BE2C (cell line): ENCODE results near the gene VPS8.

Experiments
- DNase-seq: peaks from one replicate; pipeline ENCODE4 v3.0.0-alpha.2; 2020
- H3K27me3 ChIP-seq: fragments of 250-450 bp; sonication (Bioruptor Pico); 2 replicates; pipeline ENCODE4 v1.5.1; 2020; ENCODE audit warnings: mild to moderate bottlenecking
- H3K36me3 ChIP-seq: fragments of 250-450 bp; sonication (Bioruptor Pico); 2 replicates; pipeline ENCODE4 v1.5.1; 2020; ENCODE audit warnings: mild to moderate bottlenecking
- H3K4me1 ChIP-seq: fragments of 250-450 bp; sonication (Bioruptor Pico); 2 replicates; pipeline ENCODE4 v1.5.1; 2020
- H3K4me3 ChIP-seq: 2 replicates; pipeline ENCODE4 v1.5.1; 2011; ENCODE audit warnings: low read depth, low read length
- H3K9me3 ChIP-seq: fragments of 250-450 bp; sonication (Bioruptor Pico); 2 replicates; pipeline ENCODE4 v1.5.1; 2020
- CTCF ChIP-seq: IDR thresholded peaks from 2 replicates; pipeline ENCODE4 v1.5.1; 2012; ENCODE audit warnings: mild to moderate bottlenecking, low read depth, low read length

The VPS8 gene

GRCh38 chr3:184800349-184800930 lies 11.5 kb upstream of the VPS8 start:
- Histone ChIP-seq H3K4me1 (no peaks in the 10 kb centered on the region; the same call in 1 of the 2 replicates), H3K27me3 (no peaks in the 10 kb centered on the region), H3K4me3 (no peak overlapping the region), H3K9me3 (no peaks in the 10 kb centered on the region), H3K36me3 (no peaks in the 10 kb centered on the region)
- DNase-seq = no peak
- TF ChIP-seq CTCF = no peak

- no peak for DNase-seq
These were observed 10.7 kb upstream of the VPS8 start for GRCh38 chr3:184801241-184801785.

GRCh38 chr3:184802150-184802549 lies 9.8 kb upstream of the VPS8 start:
- Histone ChIP-seq H3K36me3 (no peaks in the 10 kb centered on the region), H3K4me3 (no peak overlapping the region), H3K27me3 (no peaks in the 10 kb centered on the region), H3K9me3 (no peaks in the 10 kb centered on the region), H3K4me1 (peaks cover 3% of the 10 kb centered on the region; the same call in 1 of the 2 replicates)
- DNase-seq = no peak
- TF ChIP-seq CTCF = no peak

More at GRCh38 chr3:184801241-184801785, 10.7 kb upstream of the VPS8 start:
- Histone ChIP-seq H3K27me3 (no peaks in the 10 kb centered on the region), H3K4me1 (peaks cover 3% of the 10 kb centered on the region; the same call in 1 of the 2 replicates), H3K4me3 (no peak overlapping the region), H3K9me3 (no peaks in the 10 kb centered on the region), H3K36me3 (no peaks in the 10 kb centered on the region)
- no peak for TF ChIP-seq CTCF

- Histone ChIP-seq H3K27me3 (no peaks in the 10 kb centered on the region), H3K4me1 (peaks cover 3% of the 10 kb centered on the region; the same call in 1 of the 2 replicates), H3K36me3 (no peaks in the 10 kb centered on the region), H3K9me3 (no peaks in the 10 kb centered on the region), H3K4me3 (no peak overlapping the region)
- DNase-seq = no peak
- TF ChIP-seq CTCF = no peak
These were observed 7.2 kb upstream of the VPS8 start for GRCh38 chr3:184804801-184805200.

DNA sequence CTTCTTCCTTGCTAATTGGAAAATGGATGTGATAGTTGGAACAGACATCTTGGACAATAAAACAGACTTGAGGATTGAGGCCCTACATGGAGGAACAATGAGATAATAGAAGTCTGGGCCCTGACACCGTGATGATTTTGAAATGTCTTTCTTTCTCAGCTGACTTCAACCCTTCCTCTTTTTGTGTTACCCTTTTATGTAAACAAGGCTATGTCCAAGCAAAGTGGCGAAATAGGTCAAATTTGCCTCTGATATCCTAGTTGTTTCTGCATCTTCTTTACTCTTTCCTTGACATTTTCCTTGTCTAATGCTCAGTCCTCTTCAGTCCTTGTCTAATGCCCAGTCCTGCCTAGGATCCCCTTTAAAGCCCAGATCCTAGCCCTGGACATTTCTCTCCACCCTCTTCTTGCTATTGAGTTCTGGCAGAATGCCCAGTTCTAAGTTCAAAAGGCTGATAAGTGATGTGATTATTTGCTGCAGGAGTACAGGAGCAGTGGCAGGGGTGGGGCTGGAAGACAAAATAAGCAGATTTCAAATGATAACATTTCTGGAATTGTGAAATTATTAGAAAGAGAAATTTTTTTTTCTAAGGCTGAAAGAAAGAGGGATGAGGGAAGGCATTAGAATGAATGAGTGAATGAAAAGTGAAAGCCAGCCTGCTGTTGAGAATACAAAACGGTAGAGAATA lies 6.5 kb upstream of the VPS8 start:
- Histone ChIP-seq H3K36me3 (no peaks in the 10 kb centered on the region), H3K4me3 (no peak overlapping the region), H3K9me3 (no peaks in the 10 kb centered on the region), H3K4me1 (peaks cover 3% of the 10 kb centered on the region; the same call in 1 of the 2 replicates), H3K27me3 (no peaks in the 10 kb centered on the region)
- peak; percentile 36 for DNase-seq
- TF ChIP-seq CTCF = no peak
